Tibial artery (tissue), 4 donors: ENCODE results near the gene BRME1.
A peak's percentile ranks its signal among the peaks of the same experiment; 100 is the strongest.

Experiments
- DNase-seq, 2 donors: peaks; one replicate each; pipeline ENCODE4 v3.0.0-alpha.2; 2019
- H3K27ac ChIP-seq, 2 donors: fragments of 200-600 bp; sonication (generic) in 1 of 2; 1 replicate in 1 of 2; 2 replicates in 1 of 2; pipeline ENCODE4 v1.5.1; 2018 to 2019; ENCODE audit warnings: mild to moderate bottlenecking in 1 of 2
- H3K27me3 ChIP-seq, 2 donors: fragments of 200-600 bp; sonication (generic) in 1 of 2; one replicate each; pipeline versions ENCODE4 v1.5.1 to v1.6.0; 2016 to 2019
- H3K36me3 ChIP-seq, 3 donors: fragments of 200-600 bp; sonication (generic) in 2 of 3; one replicate each; pipeline ENCODE4 v1.5.1; 2016 to 2019; ENCODE audit warnings: mild to moderate bottlenecking in 2 of 3
- H3K4me1 ChIP-seq, 4 donors: fragments of 200-600 bp; sonication (generic) in 2 of 4; 1 replicate in 3 of 4; 2 replicates in 1 of 4; pipeline ENCODE4 v1.5.1; 2016 to 2019
- H3K4me3 ChIP-seq, 2 donors: fragments of 200-600 bp; sonication (generic) in 1 of 2; 1 replicate in 1 of 2; 2 replicates in 1 of 2; pipeline ENCODE4 v1.5.1; 2018 to 2019; ENCODE audit warnings: mild to moderate bottlenecking in 2 of 2
- H3K9me3 ChIP-seq, 3 donors: fragments of 200-600 bp; sonication (generic) in 1 of 3; one replicate each; pipeline ENCODE4 v1.5.1; 2016 to 2019
- intact Hi-C: fragments of 100-400 bp; cut with DNase I; formaldehyde crosslinking; loops from one replicate; pipeline ENCODE4 v1.15.0; 2023; ENCODE audit warnings: low total_unique reads
- TF ChIP-seq, protein P1 (sequence below), 2 experiments: fragments of 200-600 bp in 1 of 2; fragments of 450-650 bp in 1 of 2; IDR thresholded peaks; one replicate each; pipeline ENCODE4 v1.5.1; 2017 to 2019; ENCODE audit warnings: antibody characterized with exemption in 2 of 2, mild to moderate bottlenecking in 1 of 2, moderate library complexity in 1 of 2

Gene BRME1

DNA sequence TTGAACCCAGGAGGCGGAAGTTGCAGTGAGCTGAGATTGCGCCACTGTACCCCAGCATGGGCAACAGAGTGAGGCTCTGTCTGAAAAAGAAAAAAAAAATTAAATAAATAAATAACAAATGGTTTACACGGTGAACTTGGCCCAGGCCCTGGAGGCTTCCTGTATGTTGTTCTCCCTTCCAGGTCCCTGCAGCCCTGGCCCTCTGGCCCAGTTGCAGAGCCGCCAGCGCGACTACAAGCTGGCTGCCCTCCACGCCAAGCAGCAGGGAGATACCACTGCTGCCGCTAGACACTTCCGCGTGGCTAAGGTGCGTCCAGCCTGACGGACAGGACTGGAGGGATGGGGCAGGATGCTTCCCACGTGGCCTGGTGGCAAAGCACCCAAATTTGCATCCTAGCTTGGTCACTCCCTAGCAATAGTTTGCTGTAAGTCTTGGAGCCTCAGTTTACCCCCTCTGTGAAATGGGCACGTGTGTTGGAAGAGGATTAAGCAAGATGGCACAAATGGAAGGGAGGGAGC lies 12.0 kb upstream of the BRME1 start:
- Histone ChIP-seq H3K4me1 (no peaks in the 10 kb centered on the region), H3K4me3 (no peak overlapping the region), H3K36me3 (peaks cover 69 to 100% (median 85%) of the 10 kb centered on the region in 3 donors), H3K27ac (no peak overlapping the region), H3K27me3 (no peaks in the 10 kb centered on the region), H3K9me3 (no peaks in the 10 kb centered on the region)
- intact Hi-C loops = no loop called here
- TF ChIP-seq, protein P1, sequence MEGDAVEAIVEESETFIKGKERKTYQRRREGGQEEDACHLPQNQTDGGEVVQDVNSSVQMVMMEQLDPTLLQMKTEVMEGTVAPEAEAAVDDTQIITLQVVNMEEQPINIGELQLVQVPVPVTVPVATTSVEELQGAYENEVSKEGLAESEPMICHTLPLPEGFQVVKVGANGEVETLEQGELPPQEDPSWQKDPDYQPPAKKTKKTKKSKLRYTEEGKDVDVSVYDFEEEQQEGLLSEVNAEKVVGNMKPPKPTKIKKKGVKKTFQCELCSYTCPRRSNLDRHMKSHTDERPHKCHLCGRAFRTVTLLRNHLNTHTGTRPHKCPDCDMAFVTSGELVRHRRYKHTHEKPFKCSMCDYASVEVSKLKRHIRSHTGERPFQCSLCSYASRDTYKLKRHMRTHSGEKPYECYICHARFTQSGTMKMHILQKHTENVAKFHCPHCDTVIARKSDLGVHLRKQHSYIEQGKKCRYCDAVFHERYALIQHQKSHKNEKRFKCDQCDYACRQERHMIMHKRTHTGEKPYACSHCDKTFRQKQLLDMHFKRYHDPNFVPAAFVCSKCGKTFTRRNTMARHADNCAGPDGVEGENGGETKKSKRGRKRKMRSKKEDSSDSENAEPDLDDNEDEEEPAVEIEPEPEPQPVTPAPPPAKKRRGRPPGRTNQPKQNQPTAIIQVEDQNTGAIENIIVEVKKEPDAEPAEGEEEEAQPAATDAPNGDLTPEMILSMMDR (IDR thresholded peaks at IDR 0.05) = no peak
- no peak for DNase-seq

DNA sequence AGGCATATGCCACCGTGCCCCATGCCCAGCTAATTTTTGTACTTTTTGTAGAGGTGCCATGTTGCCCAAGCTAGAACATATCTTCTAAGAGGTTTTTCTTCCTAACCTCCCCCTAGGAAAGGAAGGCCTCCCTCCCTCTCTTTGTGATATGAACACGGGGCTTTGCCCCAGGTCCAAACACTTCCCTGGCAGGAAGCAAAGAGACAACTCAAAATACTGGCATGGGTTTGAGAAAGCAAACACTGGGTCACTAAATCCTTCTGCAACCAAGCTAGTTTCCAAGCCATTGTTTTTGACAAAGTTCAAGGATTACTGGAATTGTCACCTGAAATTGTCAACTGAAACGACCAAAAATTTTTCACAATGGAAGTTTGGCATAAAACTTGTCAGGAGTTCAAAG lies 8.9 kb upstream of the BRME1 start:
- TF ChIP-seq, protein P1 (IDR thresholded peaks at IDR 0.05) = no peak
- Histone ChIP-seq H3K4me1 (no peaks in the 10 kb centered on the region), H3K27ac (no peak overlapping the region), H3K4me3 (no peak overlapping the region), H3K36me3 (peaks cover 54 to 98% (median 76%) of the 10 kb centered on the region in 3 donors), H3K9me3 (no peaks in the 10 kb centered on the region), H3K27me3 (no peaks in the 10 kb centered on the region)
- intact Hi-C loops = no loop called here
- DNase-seq = no peak

DNA sequence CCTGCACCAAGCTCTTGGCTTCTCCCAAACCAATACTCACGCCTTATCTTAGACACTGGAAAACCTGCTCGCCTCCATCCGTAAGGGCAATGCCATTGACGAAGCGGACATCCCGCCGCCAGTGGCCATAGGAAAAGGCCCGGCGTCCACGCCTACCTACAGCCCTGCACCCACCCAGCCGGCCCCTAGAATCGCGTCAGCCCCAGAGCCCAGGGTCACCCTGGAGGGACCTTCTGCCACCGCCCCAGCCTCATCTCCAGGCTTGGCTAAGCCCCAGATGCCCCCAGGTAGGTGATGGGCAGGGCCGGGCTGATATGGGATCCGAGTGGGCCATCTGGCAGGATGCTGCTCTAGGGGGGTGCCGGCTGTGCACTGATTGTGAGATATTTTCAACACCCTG lies 7.4 kb upstream of the BRME1 start:
- H3K27ac ChIP-seq = no peak overlapping the region
- TF ChIP-seq, protein P1 (IDR thresholded peaks at IDR 0.05) = no peak
- H3K4me1 ChIP-seq = no peaks in the 10 kb centered on the region
- H3K4me3 ChIP-seq = no peak overlapping the region
- H3K36me3 ChIP-seq = peaks cover 41 to 90% (median 67%) of the 10 kb centered on the region in 3 donors
- no peak for DNase-seq
- no peaks in the 10 kb centered on the region for H3K9me3 ChIP-seq
- intact Hi-C loops = no loop called here
- no peaks in the 10 kb centered on the region for H3K27me3 ChIP-seq

DNA sequence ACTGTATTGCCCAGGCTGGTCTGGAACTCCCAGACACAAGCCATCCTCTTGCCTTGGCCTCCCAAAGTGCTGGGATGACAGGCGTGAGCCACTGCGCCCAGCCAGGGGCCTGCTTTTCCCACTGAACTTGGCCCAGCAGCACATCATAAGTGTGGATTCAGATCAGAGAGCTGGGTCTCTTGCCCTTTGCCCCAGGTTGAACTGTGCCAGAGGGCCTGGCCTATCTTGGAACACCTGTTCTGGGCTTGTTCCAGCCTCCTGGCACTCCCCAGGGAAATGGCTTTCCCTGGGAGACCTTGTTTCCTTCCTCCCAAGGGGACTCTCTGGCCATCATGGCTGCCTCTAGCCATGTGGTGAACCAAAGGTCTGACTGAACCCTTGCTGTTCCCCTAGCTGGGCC lies 3.5 kb upstream of the BRME1 start:
- intact Hi-C loops = no loop called here
- H3K9me3 ChIP-seq = no peaks in the 10 kb centered on the region
- TF ChIP-seq, protein P1 (IDR thresholded peaks at IDR 0.05) = no peak
- H3K36me3 ChIP-seq = peaks cover 26 to 51% (median 41%) of the 10 kb centered on the region in 3 donors
- H3K4me3 ChIP-seq = no peak overlapping the region
- DNase-seq = no peak
- H3K27ac ChIP-seq = no peak overlapping the region
- peaks cover 0 to 18% (median 16%) of the 10 kb centered on the region in 4 donors for H3K4me1 ChIP-seq
- no peaks in the 10 kb centered on the region for H3K27me3 ChIP-seq

DNA sequence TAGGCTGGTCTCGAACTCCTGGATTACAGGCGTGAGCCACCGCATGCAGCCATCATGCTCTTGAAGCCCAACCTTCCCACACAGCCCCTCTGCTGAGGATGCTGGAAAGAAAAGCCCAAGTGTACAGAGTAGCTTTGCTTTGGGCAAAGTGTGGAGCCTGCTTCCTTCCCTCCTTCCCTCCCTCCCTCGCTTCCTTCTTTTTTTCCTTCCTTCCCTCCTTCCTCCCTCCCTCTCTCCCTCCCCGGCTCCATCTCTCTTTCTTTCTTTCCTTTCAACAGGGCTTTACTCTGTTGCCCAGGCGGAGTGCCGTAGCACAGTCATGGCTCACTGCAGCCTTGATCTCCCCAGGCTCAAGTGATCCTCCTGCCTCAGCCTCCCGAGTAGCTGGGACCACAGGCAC lies 2.8 kb upstream of the BRME1 start:
- H3K9me3 ChIP-seq = no peaks in the 10 kb centered on the region
- no peak for DNase-seq
- no peaks in the 10 kb centered on the region for H3K27me3 ChIP-seq
- H3K4me1 ChIP-seq = peaks cover 0 to 18% (median 16%) of the 10 kb centered on the region in 4 donors
- intact Hi-C loops = no loop called here
- H3K36me3 ChIP-seq = peaks cover 18 to 43% (median 35%) of the 10 kb centered on the region in 3 donors
- TF ChIP-seq, protein P1 (IDR thresholded peaks at IDR 0.05) = no peak
- H3K27ac ChIP-seq = no peak overlapping the region
- H3K4me3 ChIP-seq = no peak overlapping the region

DNA sequence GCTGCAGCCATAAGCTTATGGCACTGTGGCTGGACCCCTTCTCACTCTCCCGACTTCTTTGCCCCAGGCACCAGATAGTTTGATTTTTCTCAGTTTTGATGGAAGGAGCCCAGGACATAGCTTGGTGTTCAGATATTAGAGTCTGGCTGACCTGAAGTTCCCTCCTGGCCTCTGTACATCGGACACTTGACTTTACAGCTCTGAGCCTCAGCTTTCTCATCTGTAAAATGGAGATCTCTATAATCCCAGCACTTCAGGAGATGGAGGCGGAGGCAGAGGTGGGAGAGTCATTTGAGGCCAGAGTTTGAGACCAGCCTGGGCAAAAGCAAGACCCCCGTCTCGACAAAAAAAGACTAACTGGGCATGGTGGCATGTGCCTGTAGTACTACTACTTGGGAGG lies 993 bp upstream of the BRME1 start:
- intact Hi-C loops = no loop called here
- Histone ChIP-seq H3K4me3 (peak overlapping the region; percentile 87 to 96), H3K36me3 (peaks cover 2 to 26% (median 17%) of the 10 kb centered on the region in 3 donors), H3K27ac (peak overlapping the region; percentile 79), H3K4me1 (peaks cover 0 to 18% (median 16%) of the 10 kb centered on the region in 4 donors), H3K9me3 (no peaks in the 10 kb centered on the region), H3K27me3 (no peaks in the 10 kb centered on the region)
- DNase-seq = no peak
- TF ChIP-seq, protein P1 (IDR thresholded peaks at IDR 0.05) = no peak
